ENCODE data around the gene LYPD4.
A peak's percentile ranks its signal among the peaks of the same experiment; 100 is the strongest.
"Not testable (repeated sequence)": the region's sequence is repeated elsewhere in the genome, so short reads cannot be mapped to it uniquely, and the experiment has no call there.

Gene LYPD4

GRCh38 chr19:41796362-41796761, 48.1 kb downstream of the LYPD4 start, which contains the start of gene CEACAM3:
CEACAM3 (plus strand) TSS chr19:41796587; CDS start chr19:41796678, 91 bp downstream.
- no peak for DNase-seq

DNA sequence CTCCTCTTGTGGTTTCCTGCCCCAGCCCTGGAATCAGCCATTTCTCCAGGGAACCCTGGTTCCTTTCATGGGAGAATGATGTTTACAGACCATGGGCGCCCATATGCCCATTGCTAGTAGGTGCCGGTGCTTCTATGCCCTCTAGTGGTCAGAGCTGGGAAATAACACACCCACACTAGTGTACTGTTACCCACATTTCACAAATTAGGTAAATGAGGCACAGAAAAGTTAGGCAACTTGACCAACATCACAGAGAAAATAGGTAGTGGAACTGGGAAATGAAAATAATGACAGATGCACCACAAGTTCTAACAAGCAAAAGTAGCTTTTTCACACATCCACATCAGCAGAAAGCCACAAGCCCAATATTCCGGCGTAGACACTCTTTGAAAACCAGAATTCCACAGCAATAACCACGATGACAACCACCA, 49.4 kb downstream of the LYPD4 start:
- DNase-seq = peak; percentile 62

DNA sequence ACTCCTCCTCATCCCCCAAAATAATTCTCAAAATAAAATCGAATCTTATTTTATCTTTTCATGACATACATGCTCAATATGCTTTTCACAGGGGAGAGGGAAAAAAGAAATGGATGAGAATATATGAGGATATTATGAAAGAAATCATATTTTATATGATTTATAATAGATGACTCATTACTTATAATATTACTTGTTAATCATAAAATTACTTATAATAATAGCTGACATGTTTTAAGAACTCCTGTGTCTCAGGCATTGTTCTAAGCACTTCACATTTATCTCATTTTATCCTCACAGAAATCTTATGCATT, 51.1 kb downstream of the LYPD4 start:
- no peak for DNase-seq

- DNase-seq = peak; percentile 53
Observed at GRCh38 chr19:41792513-41793413, 51.7 kb downstream of the LYPD4 start.

DNA sequence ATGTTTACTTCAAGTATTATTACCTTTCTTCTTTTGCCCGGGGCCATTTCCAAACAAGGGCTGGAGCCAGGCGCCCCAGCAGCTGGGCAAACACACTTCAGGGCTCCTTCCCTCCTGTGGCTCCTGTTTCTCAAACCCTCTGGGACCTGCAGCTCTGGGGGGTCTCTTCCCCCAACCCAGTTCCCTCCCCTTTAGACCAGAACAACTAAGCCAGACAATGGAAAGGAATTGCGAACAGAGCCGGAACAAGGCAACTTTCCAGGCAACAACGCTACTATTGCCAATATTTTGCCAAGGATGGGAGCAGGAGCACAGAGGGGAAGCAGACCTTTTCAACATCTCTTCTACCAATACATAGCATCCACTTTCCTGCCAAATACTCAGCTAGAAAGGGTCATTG, 55.4 kb downstream of the LYPD4 start:
- DNase-seq = not testable (repeated sequence)

GRCh38 chr19:41788518-41788917, 56.0 kb downstream of the LYPD4 start:
- not testable (repeated sequence) for DNase-seq

All from activated gamma-delta T cell treated with Interleukin-2 at 50 U/mL for 16 hours (primary cell).